ENCODE results near the gene SHLD1.

SHLD1 gene

GRCh38 chr20:5773589-5773988, 23.4 kb downstream of the SHLD1 start:
- TF ChIP-seq CREB1 (IDR thresholded peaks at IDR 0.05; ENCODE audit: low read depth) (no peak), FOXM1 (IDR thresholded peaks at IDR 0.05; ENCODE audit: borderline replicate concordance, low read depth) (no peak), TAF1 (IDR thresholded peaks at IDR 0.05; ENCODE audit: low read depth) (no peak), REST (IDR thresholded peaks at IDR 0.05; ENCODE audit: low read depth) (no peak), MAX (IDR thresholded peaks at IDR 0.05) (no peak), NFIC (IDR thresholded peaks at IDR 0.05) (no peak)

GRCh38 chr20:5776077-5776476, 25.9 kb downstream of the SHLD1 start:
- TF ChIP-seq NFIC (IDR thresholded peaks at IDR 0.05) (no peak), EP300 (IDR thresholded peaks at IDR 0.05; ENCODE audit: borderline replicate concordance) (no peak), ZBTB7A (IDR thresholded peaks at IDR 0.05; ENCODE audit: low read depth) (no peak), EGR1 (IDR thresholded peaks at IDR 0.05) (no peak), TEAD4 (IDR thresholded peaks at IDR 0.05) (no peak), REST (IDR thresholded peaks at IDR 0.05; ENCODE audit: low read depth) (no peak), MAX (IDR thresholded peaks at IDR 0.05) (no peak), TCF12 (IDR thresholded peaks at IDR 0.05; ENCODE audit: low read depth) (no peak), USF1 (IDR thresholded peaks at IDR 0.05) (no peak), TAF1 (IDR thresholded peaks at IDR 0.05; ENCODE audit: low read depth) (no peak), CEBPB (IDR thresholded peaks at IDR 0.05) (no peak), CREB1 (IDR thresholded peaks at IDR 0.05; ENCODE audit: low read depth) (no peak), RAD21 (IDR thresholded peaks at IDR 0.05; ENCODE audit: low read depth) (no peak), YY1 (IDR thresholded peaks at IDR 0.05; ENCODE audit: low read depth) (no peak), FOXM1 (IDR thresholded peaks at IDR 0.05; ENCODE audit: borderline replicate concordance, low read depth) (no peak)

- no peak for TF ChIP-seq YY1 (IDR thresholded peaks at IDR 0.05; ENCODE audit: low read depth)
- TF ChIP-seq EP300 (IDR thresholded peaks at IDR 0.05; ENCODE audit: borderline replicate concordance) = no peak
- TF ChIP-seq FOXM1 (IDR thresholded peaks at IDR 0.05; ENCODE audit: borderline replicate concordance, low read depth) = no peak
- TF ChIP-seq MAX (IDR thresholded peaks at IDR 0.05) = no peak
- TF ChIP-seq NFIC (IDR thresholded peaks at IDR 0.05) = no peak
- TF ChIP-seq USF1 (IDR thresholded peaks at IDR 0.05) = no peak
- no peak for TF ChIP-seq TEAD4 (IDR thresholded peaks at IDR 0.05)
- no peak for TF ChIP-seq ZBTB7A (IDR thresholded peaks at IDR 0.05; ENCODE audit: low read depth)
- no peak for TF ChIP-seq REST (IDR thresholded peaks at IDR 0.05; ENCODE audit: low read depth)
- TF ChIP-seq CEBPB (IDR thresholded peaks at IDR 0.05) = no peak
- no peak for TF ChIP-seq RAD21 (IDR thresholded peaks at IDR 0.05; ENCODE audit: low read depth)
- no peak for TF ChIP-seq TAF1 (IDR thresholded peaks at IDR 0.05; ENCODE audit: low read depth)
- TF ChIP-seq EGR1 (IDR thresholded peaks at IDR 0.05) = no peak
- TF ChIP-seq CREB1 (IDR thresholded peaks at IDR 0.05; ENCODE audit: low read depth) = no peak
- no peak for TF ChIP-seq TCF12 (IDR thresholded peaks at IDR 0.05; ENCODE audit: low read depth)
Observed at GRCh38 chr20:5779071-5779900, 29.1 kb downstream of the SHLD1 start.

GRCh38 chr20:5780846-5781217, 30.6 kb downstream of the SHLD1 start:
- TF ChIP-seq CEBPB (IDR thresholded peaks at IDR 0.05) (no peak), EP300 (IDR thresholded peaks at IDR 0.05; ENCODE audit: borderline replicate concordance) (no peak), TEAD4 (IDR thresholded peaks at IDR 0.05) (no peak), CREB1 (IDR thresholded peaks at IDR 0.05; ENCODE audit: low read depth) (no peak), EGR1 (IDR thresholded peaks at IDR 0.05) (no peak), REST (IDR thresholded peaks at IDR 0.05; ENCODE audit: low read depth) (no peak), FOXM1 (IDR thresholded peaks at IDR 0.05; ENCODE audit: borderline replicate concordance, low read depth) (no peak), TAF1 (IDR thresholded peaks at IDR 0.05; ENCODE audit: low read depth) (no peak), MAX (IDR thresholded peaks at IDR 0.05) (no peak), USF1 (IDR thresholded peaks at IDR 0.05) (no peak), ZBTB7A (IDR thresholded peaks at IDR 0.05; ENCODE audit: low read depth) (no peak), RAD21 (IDR thresholded peaks at IDR 0.05; ENCODE audit: low read depth) (no peak), TCF12 (IDR thresholded peaks at IDR 0.05; ENCODE audit: low read depth) (no peak), NFIC (IDR thresholded peaks at IDR 0.05) (no peak), YY1 (IDR thresholded peaks at IDR 0.05; ENCODE audit: low read depth) (no peak)

Measured in Ishikawa (cell line).